HepG2 (cell line): ENCODE data around the gene PACSIN1. TPM values are rescaled to one million over a fixed set of nuclear protein-coding genes. Genes with fewer than 3 reads are reported as not detected.

Experiments used
- AFF4 ChIP-seq: sonication (generic); formaldehyde crosslinking; IDR thresholded peaks from 2 replicates; pipeline ENCODE4 v1.4.0; 2020; ENCODE audit warnings: missing genetic modification reagents
- CBX5 ChIP-seq: sonication (generic); formaldehyde crosslinking; IDR thresholded peaks from 2 replicates; pipeline ENCODE4 v1.4.0; 2020; ENCODE audit warnings: missing genetic modification reagents, borderline replicate concordance
- FOXA1 ChIP-seq, 2 experiments: fragments of 450-650 bp in 1 of 2; sonication (generic) in 1 of 2; formaldehyde crosslinking in 1 of 2; IDR thresholded peaks; 2 replicates each; pipeline versions ENCODE4 v1.4.0 to v1.6.1; 2016 to 2020; ENCODE audit warnings: missing genetic modification reagents in 1 of 2
- IRX3 ChIP-seq: sonication (generic); formaldehyde crosslinking; IDR thresholded peaks from 2 replicates; pipeline ENCODE4 v1.8.1; 2023; ENCODE audit warnings: mild to moderate bottlenecking, low read depth, missing genetic modification reagents, borderline replicate concordance
- MYNN ChIP-seq: sonication (generic); formaldehyde crosslinking; IDR thresholded peaks from 2 replicates; pipeline ENCODE4 v1.4.0; 2020; ENCODE audit warnings: mild to moderate bottlenecking, low read depth, missing genetic modification reagents
- SNAPC4 ChIP-seq: sonication (generic); formaldehyde crosslinking; IDR thresholded peaks from 2 replicates; pipeline ENCODE4 v1.4.0; 2020; ENCODE audit warnings: mild to moderate bottlenecking, missing genetic modification reagents
- TBP ChIP-seq: sonication (generic); formaldehyde crosslinking; IDR thresholded peaks from 2 replicates; pipeline ENCODE4 v1.5.0; 2020; ENCODE audit warnings: missing genetic modification reagents
- THAP7 ChIP-seq: sonication (generic); formaldehyde crosslinking; IDR thresholded peaks from 2 replicates; pipeline ENCODE4 v1.8.1; 2023; ENCODE audit warnings: mild to moderate bottlenecking, missing genetic modification reagents
- ZNF530 ChIP-seq: sonication (generic); formaldehyde crosslinking; IDR thresholded peaks from 2 replicates; pipeline ENCODE4 v1.5.0; 2020; ENCODE audit warnings: low read depth, mild to moderate bottlenecking, missing genetic modification reagents
- polyA plus RNA-seq, 8 experiments: library from polyadenylated mRNA; depleted of rRNA in 3 of 8; stranded (reverse) in 7 of 8; unstranded in 1 of 8; fragments of >200 nt; fragmentation: Illumina TruSeq in 4 of 8; extraction: Trizol in 4 of 8; gene quantifications; 2 replicates each; pipeline versions ENCODE4 v1.2.1 to v1.2.3, GENCODE V29; 2011 to 2016; ENCODE audit warnings: low read depth in 4 of 8, missing spikeins in 1 of 8, mixed read lengths in 1 of 8; ENCODE audit not compliant: insufficient read depth in 1 of 8
- total RNA-seq, 5 experiments: library from RNA; depleted of rRNA; stranded (reverse); fragments of >200 nt; fragmentation: Illumina TruSeq; extraction: Trizol; gene quantifications; 2 replicates each; pipeline ENCODE4 v1.2.3, GENCODE V29; 2016; ENCODE audit warnings: low read depth in 1 of 5
- TF ChIP-seq, protein P1 (sequence below): sonication (generic); formaldehyde crosslinking; IDR thresholded peaks from 2 replicates; pipeline ENCODE4 v1.5.1; 2020; ENCODE audit warnings: missing genetic modification reagents, mild to moderate bottlenecking, borderline replicate concordance
- TF ChIP-seq, protein P2 (sequence below): sonication (generic); formaldehyde crosslinking; IDR thresholded peaks from 2 replicates; pipeline ENCODE4 v1.5.1; 2020; ENCODE audit warnings: mild to moderate bottlenecking, missing genetic modification reagents, moderate library complexity
- TF ChIP-seq, protein P3 (sequence below), 2 experiments: sonication (generic) in 1 of 2; formaldehyde crosslinking in 1 of 2; IDR thresholded peaks; 2 replicates each; pipeline versions ENCODE4 v1.4.0 to v1.6.1; 2018 to 2020; ENCODE audit warnings: missing genetic modification reagents in 2 of 2, borderline replicate concordance in 1 of 2, low read depth in 1 of 2, mild to moderate bottlenecking in 1 of 2, missing biosample characterization in 1 of 2

The PACSIN1 gene
- total and polyA plus RNA-seq, 2 of the 13 experiments (the other 11 are each of a cell fraction or from before 2014, with no cell fraction given): not detected

GRCh38 chr6:34560366-34561226 is 94.7 kb downstream of the PACSIN1 start (continued):
- TF ChIP-seq, protein P1, sequence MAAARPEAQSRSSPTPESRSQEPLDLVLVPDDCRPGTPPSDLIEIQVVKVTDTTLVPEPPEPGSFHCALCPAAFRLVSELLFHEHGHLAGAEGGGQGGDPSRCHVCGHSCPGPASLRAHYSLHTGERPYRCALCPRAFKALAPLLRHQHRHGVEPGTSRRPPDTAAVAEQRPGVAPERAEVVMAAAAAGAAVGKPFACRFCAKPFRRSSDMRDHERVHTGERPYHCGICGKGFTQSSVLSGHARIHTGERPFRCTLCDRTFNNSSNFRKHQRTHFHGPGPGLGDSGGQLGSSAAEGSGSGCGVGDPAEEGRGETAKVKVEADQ: no peak
- TF ChIP-seq CBX5 (CRISPR knock-in tag) (no peak; the same call in 1 of the 2 replicates), AFF4 (CRISPR knock-in tag) (no peak), SNAPC4 (CRISPR knock-in tag) (no peak), FOXA1 (IDR thresholded peaks at IDR 0.05) (no peak), FOXA1 (CRISPR knock-in tag; IDR thresholded peaks at IDR 0.05) (peak; percentile 33; the same call in 1 of the 2 replicates), ZNF530 (CRISPR knock-in tag) (no peak), MYNN (CRISPR knock-in tag) (no peak), THAP7 (CRISPR knock-in tag) (no peak), TBP (CRISPR knock-in tag) (no peak), IRX3 (CRISPR knock-in tag) (no peak)
- TF ChIP-seq, protein P2, sequence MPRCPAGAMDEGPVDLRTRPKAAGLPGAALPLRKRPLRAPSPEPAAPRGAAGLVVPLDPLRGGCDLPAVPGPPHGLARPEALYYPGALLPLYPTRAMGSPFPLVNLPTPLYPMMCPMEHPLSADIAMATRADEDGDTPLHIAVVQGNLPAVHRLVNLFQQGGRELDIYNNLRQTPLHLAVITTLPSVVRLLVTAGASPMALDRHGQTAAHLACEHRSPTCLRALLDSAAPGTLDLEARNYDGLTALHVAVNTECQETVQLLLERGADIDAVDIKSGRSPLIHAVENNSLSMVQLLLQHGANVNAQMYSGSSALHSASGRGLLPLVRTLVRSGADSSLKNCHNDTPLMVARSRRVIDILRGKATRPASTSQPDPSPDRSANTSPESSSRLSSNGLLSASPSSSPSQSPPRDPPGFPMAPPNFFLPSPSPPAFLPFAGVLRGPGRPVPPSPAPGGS (CRISPR knock-in tag): peak; percentile 76; the same call in 1 of the 2 replicates
- TF ChIP-seq, protein P3, sequence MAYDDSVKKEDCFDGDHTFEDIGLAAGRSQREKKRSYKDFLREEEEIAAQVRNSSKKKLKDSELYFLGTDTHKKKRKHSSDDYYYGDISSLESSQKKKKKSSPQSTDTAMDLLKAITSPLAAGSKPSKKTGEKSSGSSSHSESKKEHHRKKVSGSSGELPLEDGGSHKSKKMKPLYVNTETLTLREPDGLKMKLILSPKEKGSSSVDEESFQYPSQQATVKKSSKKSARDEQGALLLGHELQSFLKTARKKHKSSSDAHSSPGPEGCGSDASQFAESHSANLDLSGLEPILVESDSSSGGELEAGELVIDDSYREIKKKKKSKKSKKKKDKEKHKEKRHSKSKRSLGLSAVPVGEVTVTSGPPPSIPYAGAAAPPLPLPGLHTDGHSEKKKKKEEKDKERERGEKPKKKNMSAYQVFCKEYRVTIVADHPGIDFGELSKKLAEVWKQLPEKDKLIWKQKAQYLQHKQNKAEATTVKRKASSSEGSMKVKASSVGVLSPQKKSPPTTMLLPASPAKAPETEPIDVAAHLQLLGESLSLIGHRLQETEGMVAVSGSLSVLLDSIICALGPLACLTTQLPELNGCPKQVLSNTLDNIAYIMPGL (CRISPR knock-in tag; IDR thresholded peaks at IDR 0.05; ENCODE audit: borderline replicate concordance in 1 of 2, low read depth in 1 of 2): peak in 1 of 2 experiments; percentile 66; a peak in 2 of 4 replicates
